H9 (cell line): Measurements from ENCODE around the gene PRKRA. TPM values are rescaled to one million over a fixed set of nuclear protein-coding genes. Genes with fewer than 3 reads are reported as not detected.

Experiments used
- DNase-seq: peaks from one replicate; pipeline ENCODE4 v3.0.0-alpha.2; 2017
- H2AFZ ChIP-seq: one replicate; pipeline ENCODE4 v1.6.1; 2013; ENCODE audit warnings: mild to moderate bottlenecking, low read length, control low read depth, moderate library complexity
- H2AK5ac ChIP-seq: 2 replicates; pipeline ENCODE4 v1.6.1; 2013; ENCODE audit warnings: low read length, control low read depth, mixed read lengths; ENCODE audit not compliant: insufficient read length
- H2BK120ac ChIP-seq: one replicate; pipeline ENCODE4 v1.6.1; 2013; ENCODE audit warnings: low read depth, mild to moderate bottlenecking, low read length, control low read depth, inconsistent platforms; ENCODE audit not compliant: poor library complexity, severe bottlenecking
- H2BK12ac ChIP-seq: 2 replicates; pipeline ENCODE4 v1.6.1; 2013; ENCODE audit warnings: low read length, control low read depth, mixed read lengths, low read depth; ENCODE audit not compliant: insufficient read length
- H2BK15ac ChIP-seq: 2 replicates; pipeline ENCODE4 v1.6.1; 2013; ENCODE audit warnings: low read depth, low read length, control low read depth
- H2BK20ac ChIP-seq: one replicate; pipeline ENCODE4 v1.6.1; 2013; ENCODE audit warnings: low read depth, mild to moderate bottlenecking, low read length, control low read depth, inconsistent platforms; ENCODE audit not compliant: poor library complexity, severe bottlenecking
- H2BK5ac ChIP-seq: 2 replicates; pipeline ENCODE4 v1.6.1; 2013; ENCODE audit warnings: low read length, control low read depth, mixed read lengths; ENCODE audit not compliant: insufficient read length
- H3K14ac ChIP-seq: 2 replicates; pipeline ENCODE4 v1.6.1; 2013; ENCODE audit warnings: low read length, control low read depth; ENCODE audit not compliant: insufficient read depth
- H3K18ac ChIP-seq: 2 replicates; pipeline ENCODE4 v1.6.1; 2013; ENCODE audit warnings: low read depth, mild to moderate bottlenecking, mixed read lengths, low read length, control low read depth; ENCODE audit not compliant: insufficient read length
- H3K23ac ChIP-seq: 2 replicates; pipeline ENCODE4 v1.6.1; 2013; ENCODE audit warnings: low read length, control low read depth, mixed read lengths, low read depth; ENCODE audit not compliant: insufficient read length
- H3K23me2 ChIP-seq: 2 replicates; pipeline ENCODE4 v1.6.1; 2013; ENCODE audit warnings: low read depth, mild to moderate bottlenecking, mixed read lengths, low read length, control low read depth; ENCODE audit not compliant: insufficient read length, poor library complexity, severe bottlenecking
- H3K27ac ChIP-seq: 2 replicates; pipeline ENCODE4 v1.5.1; 2013; ENCODE audit warnings: low read length, control low read depth, mixed read lengths, low read depth; ENCODE audit not compliant: insufficient read length
- H3K27me3 ChIP-seq: 2 replicates; pipeline ENCODE4 v1.6.1; 2013; ENCODE audit warnings: low read length, control low read depth, inconsistent platforms; ENCODE audit not compliant: insufficient read depth
- H3K4ac ChIP-seq: 2 replicates; pipeline ENCODE4 v1.6.1; 2013; ENCODE audit warnings: low read depth, mild to moderate bottlenecking, control low read depth, inconsistent platforms, low read length, moderate library complexity
- H3K4me1 ChIP-seq: 2 replicates; pipeline ENCODE4 v1.6.1; 2013; ENCODE audit warnings: low read length, control low read depth, inconsistent platforms; ENCODE audit not compliant: insufficient read depth
- H3K4me2 ChIP-seq: 2 replicates; pipeline ENCODE4 v1.6.1; 2013; ENCODE audit warnings: low read length, control low read depth, mixed read lengths; ENCODE audit not compliant: insufficient read length, insufficient read depth
- H3K56ac ChIP-seq: 2 replicates; pipeline ENCODE4 v1.6.1; 2013; ENCODE audit warnings: low read depth, mild to moderate bottlenecking, mixed read lengths, low read length, control low read depth; ENCODE audit not compliant: insufficient read length
- H3K79me1 ChIP-seq: 2 replicates; pipeline ENCODE4 v1.6.1; 2013; ENCODE audit warnings: low read depth, mild to moderate bottlenecking, moderate library complexity, low read length, control low read depth, inconsistent platforms; ENCODE audit not compliant: insufficient read depth, poor library complexity, severe bottlenecking
- H3K79me2 ChIP-seq: 2 replicates; pipeline ENCODE4 v1.6.1; 2013; ENCODE audit warnings: low read length, control low read depth, inconsistent platforms; ENCODE audit not compliant: insufficient read depth
- H3K9ac ChIP-seq: 2 replicates; pipeline ENCODE4 v1.6.1; 2013; ENCODE audit warnings: low read length, control low read depth, mixed read lengths; ENCODE audit not compliant: insufficient read length; ENCODE audit errors: extremely low read depth
- H3K9me3 ChIP-seq: one replicate; pipeline ENCODE4 v1.6.1; 2013; ENCODE audit warnings: low read depth, low read length, inconsistent platforms; ENCODE audit not compliant: control insufficient read depth
- H3T11ph ChIP-seq: one replicate; pipeline ENCODE4 v1.6.1; 2013; ENCODE audit warnings: mild to moderate bottlenecking, low read length, control low read depth, inconsistent platforms
- H4K20me1 ChIP-seq: one replicate; pipeline ENCODE4 v1.6.1; 2013; ENCODE audit not compliant: control insufficient read depth, insufficient read length, insufficient read depth
- H4K5ac ChIP-seq: 2 replicates; pipeline ENCODE4 v1.6.1; 2013; ENCODE audit warnings: low read depth, mild to moderate bottlenecking, mixed read lengths, low read length, control low read depth; ENCODE audit not compliant: insufficient read length
- H4K8ac ChIP-seq: replicated peaks from 2 replicates; pipeline ENCODE4 v1.6.1; 2013; ENCODE audit warnings: low read length, control low read depth, mixed read lengths, low read depth; ENCODE audit not compliant: insufficient read length
- H4K91ac ChIP-seq: 2 replicates; pipeline ENCODE4 v1.6.1; 2013; ENCODE audit warnings: low read depth, mild to moderate bottlenecking, moderate library complexity, mixed read lengths, low read length, control low read depth; ENCODE audit not compliant: insufficient read length
- H3K27ac Mint-ChIP-seq, 3 experiments: 2 replicates in 2 of 3; 3 replicates in 1 of 3; pipeline ENCODE4 v1.8.0; 2020 to 2021; ENCODE audit warnings: mixed read lengths in 3 of 3, mild to moderate bottlenecking in 1 of 3, moderate library complexity in 1 of 3
- H3K27me3 Mint-ChIP-seq: 2 replicates; pipeline ENCODE4 v1.8.0; 2021; ENCODE audit warnings: low read depth, mild to moderate bottlenecking, moderate library complexity, mixed read lengths
- H3K36me3 Mint-ChIP-seq, 3 experiments: 2 replicates in 2 of 3; 3 replicates in 1 of 3; pipeline ENCODE4 v1.8.0; 2020 to 2021; ENCODE audit warnings: low read depth in 3 of 3, mixed read lengths in 3 of 3; ENCODE audit not compliant: insufficient read depth in 1 of 3
- H3K4me1 Mint-ChIP-seq, 2 experiments: 2 replicates each; pipeline ENCODE4 v1.8.0; 2020; ENCODE audit warnings: mixed read lengths in 2 of 2
- H3K4me3 Mint-ChIP-seq, 2 experiments: 2 replicates in 1 of 2; 3 replicates in 1 of 2; pipeline ENCODE4 v1.8.0; 2020 to 2021; ENCODE audit warnings: mild to moderate bottlenecking in 2 of 2, mixed read lengths in 2 of 2, moderate library complexity in 1 of 2
- H3K9me3 Mint-ChIP-seq, 2 experiments: 2 replicates in 1 of 2; 3 replicates in 1 of 2; pipeline ENCODE4 v1.8.0; 2020; ENCODE audit warnings: mild to moderate bottlenecking in 2 of 2, mixed read lengths in 2 of 2, moderate library complexity in 1 of 2
- WGBS: extraction: QIAGEN DNeasy Blood & Tissue Kit; methylation state at CpG from one replicate; pipeline ENCODE4 v1.1.7; 2013; ENCODE audit warnings: missing lambda C conversion rate, low lambda C conversion rate, mixed read lengths; ENCODE audit not compliant: insufficient read length; ENCODE audit errors: extremely low coverage; 5-methylcytosine and 5-hydroxymethylcytosine counted together
- total RNA-seq: library from RNA; stranded (reverse); gene quantifications from 2 replicates; pipeline ENCODE4 v1.2.1, GENCODE V29; 2021
- TF ChIP-seq, protein P1 (sequence below): fragments of 200-600 bp; sonication (generic); conservative IDR thresholded peaks from 3 replicates; pipeline ENCODE4 v1.8.0; 2021; ENCODE audit warnings: antibody characterized with exemption, mild to moderate bottlenecking

PRKRA gene
- total RNA-seq, 1 experiment from 2014 or later: 61.5 TPM

DNA sequence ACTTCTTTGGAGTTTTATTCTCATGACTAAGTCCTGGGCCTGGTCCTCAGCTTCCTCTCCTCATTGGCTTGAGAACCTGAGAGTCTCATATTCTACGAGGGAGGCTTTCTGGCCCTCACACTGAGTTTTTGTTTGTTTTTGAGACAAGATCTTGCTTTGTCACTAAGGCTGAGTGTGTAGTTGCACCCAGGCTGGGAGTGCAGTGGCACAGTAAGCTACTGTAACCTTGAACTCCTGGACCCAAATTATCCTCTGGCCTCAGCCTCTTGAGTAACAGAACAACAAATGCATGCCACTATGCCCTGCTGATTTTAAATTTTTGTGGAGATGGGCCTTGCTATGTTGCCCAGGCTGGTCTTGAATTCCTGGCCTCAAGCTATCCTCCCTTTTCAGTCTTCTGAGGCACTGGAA, 22.6 kb downstream of the PRKRA start:
- no peak overlapping the region for H2AK5ac ChIP-seq
- TF ChIP-seq, protein P1, sequence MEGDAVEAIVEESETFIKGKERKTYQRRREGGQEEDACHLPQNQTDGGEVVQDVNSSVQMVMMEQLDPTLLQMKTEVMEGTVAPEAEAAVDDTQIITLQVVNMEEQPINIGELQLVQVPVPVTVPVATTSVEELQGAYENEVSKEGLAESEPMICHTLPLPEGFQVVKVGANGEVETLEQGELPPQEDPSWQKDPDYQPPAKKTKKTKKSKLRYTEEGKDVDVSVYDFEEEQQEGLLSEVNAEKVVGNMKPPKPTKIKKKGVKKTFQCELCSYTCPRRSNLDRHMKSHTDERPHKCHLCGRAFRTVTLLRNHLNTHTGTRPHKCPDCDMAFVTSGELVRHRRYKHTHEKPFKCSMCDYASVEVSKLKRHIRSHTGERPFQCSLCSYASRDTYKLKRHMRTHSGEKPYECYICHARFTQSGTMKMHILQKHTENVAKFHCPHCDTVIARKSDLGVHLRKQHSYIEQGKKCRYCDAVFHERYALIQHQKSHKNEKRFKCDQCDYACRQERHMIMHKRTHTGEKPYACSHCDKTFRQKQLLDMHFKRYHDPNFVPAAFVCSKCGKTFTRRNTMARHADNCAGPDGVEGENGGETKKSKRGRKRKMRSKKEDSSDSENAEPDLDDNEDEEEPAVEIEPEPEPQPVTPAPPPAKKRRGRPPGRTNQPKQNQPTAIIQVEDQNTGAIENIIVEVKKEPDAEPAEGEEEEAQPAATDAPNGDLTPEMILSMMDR: no peak
- H3K23me2 ChIP-seq: no peaks in the 10 kb centered on the region
- no peaks in the 10 kb centered on the region for H3K4me1 Mint-ChIP-seq
- H3K14ac ChIP-seq: no peak overlapping the region
- peaks cover 20 to 70% (median 55%) of the 10 kb centered on the region in 3 experiments; a peak in 6 of 7 replicates for H3K36me3 Mint-ChIP-seq
- H3K4ac ChIP-seq: no peak overlapping the region
- no peak overlapping the region for H2BK120ac ChIP-seq
- no peak overlapping the region for H2BK5ac ChIP-seq
- no peak overlapping the region for H2AFZ ChIP-seq
- no peak overlapping the region for H3K27ac ChIP-seq
- no peak overlapping the region for H3K9ac ChIP-seq
- H2BK15ac ChIP-seq: no peak overlapping the region
- no peak overlapping the region for H4K91ac ChIP-seq
- no peak overlapping the region for H4K8ac ChIP-seq
- H2BK20ac ChIP-seq: no peak overlapping the region
- no peaks in the 10 kb centered on the region for H3K79me2 ChIP-seq
- H3K18ac ChIP-seq: no peak overlapping the region
- H2BK12ac ChIP-seq: no peak overlapping the region
- no peaks in the 10 kb centered on the region for H3K4me1 ChIP-seq
- H3K9me3 Mint-ChIP-seq: peaks cover 2 to 7% of the 10 kb centered on the region in 2 experiments; a peak in 3 of 5 replicates
- H3K9me3 ChIP-seq: no peaks in the 10 kb centered on the region
- H3K79me1 ChIP-seq: no peaks in the 10 kb centered on the region
- no peak for DNase-seq
- no peak overlapping the region for H3K56ac ChIP-seq
- H3K4me2 ChIP-seq: no peak overlapping the region
- no peaks in the 10 kb centered on the region for H3K27me3 ChIP-seq
- no peak overlapping the region for H4K5ac ChIP-seq
- no peak overlapping the region; a peak in 1 of 7 replicates for H3K27ac Mint-ChIP-seq
- no peak overlapping the region for H3K23ac ChIP-seq
- H4K20me1 ChIP-seq: no peaks in the 10 kb centered on the region
- H3K27me3 Mint-ChIP-seq: no peaks in the 10 kb centered on the region
- WGBS: no CpG with 5 or more reads among the region's 1 CpG
- no peak overlapping the region for H3K4me3 Mint-ChIP-seq
- H3T11ph ChIP-seq: no peak overlapping the region
